OCI-LY3 (cell line): ENCODE data around the gene PTGS1.

ENCODE experiments used
- EZH2phosphoT487 ChIP-seq: fragments of 200-600 bp; shearing (Covaris generic); IDR thresholded peaks from 2 replicates; pipeline ENCODE4 v1.6.1; 2018; ENCODE audit warnings: antibody characterized with exemption, mixed run types, low read depth
- TF ChIP-seq, protein P1 (sequence below): fragments of 200-600, 300-600 bp; sonication (generic); IDR thresholded peaks from 2 replicates; pipeline ENCODE4 v1.5.1; 2014; ENCODE audit warnings: antibody characterized with exemption, low read length, low read depth

DNA sequence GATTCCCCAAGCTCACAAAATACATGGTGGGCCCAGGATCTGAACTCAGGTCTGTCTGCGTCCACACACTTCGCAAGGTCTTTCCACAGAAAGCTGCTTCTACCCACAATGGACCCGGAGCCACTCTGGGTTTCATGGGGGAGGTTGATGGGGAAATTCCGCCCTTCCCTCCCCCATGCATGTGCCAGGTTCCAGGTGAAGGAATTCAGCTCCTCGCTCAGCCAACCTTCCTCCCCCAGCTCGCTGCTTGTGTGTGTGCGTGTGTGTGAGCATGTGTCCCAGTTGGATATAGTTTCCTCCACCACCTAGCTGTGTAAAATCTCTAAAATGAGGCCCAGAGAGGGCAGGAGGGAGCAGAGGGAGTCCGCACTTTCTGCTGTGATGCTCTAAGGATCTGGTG is 1.0 kb downstream of the PTGS1 start:
- no peak for TF ChIP-seq EZH2phosphoT487
- TF ChIP-seq, protein P1, sequence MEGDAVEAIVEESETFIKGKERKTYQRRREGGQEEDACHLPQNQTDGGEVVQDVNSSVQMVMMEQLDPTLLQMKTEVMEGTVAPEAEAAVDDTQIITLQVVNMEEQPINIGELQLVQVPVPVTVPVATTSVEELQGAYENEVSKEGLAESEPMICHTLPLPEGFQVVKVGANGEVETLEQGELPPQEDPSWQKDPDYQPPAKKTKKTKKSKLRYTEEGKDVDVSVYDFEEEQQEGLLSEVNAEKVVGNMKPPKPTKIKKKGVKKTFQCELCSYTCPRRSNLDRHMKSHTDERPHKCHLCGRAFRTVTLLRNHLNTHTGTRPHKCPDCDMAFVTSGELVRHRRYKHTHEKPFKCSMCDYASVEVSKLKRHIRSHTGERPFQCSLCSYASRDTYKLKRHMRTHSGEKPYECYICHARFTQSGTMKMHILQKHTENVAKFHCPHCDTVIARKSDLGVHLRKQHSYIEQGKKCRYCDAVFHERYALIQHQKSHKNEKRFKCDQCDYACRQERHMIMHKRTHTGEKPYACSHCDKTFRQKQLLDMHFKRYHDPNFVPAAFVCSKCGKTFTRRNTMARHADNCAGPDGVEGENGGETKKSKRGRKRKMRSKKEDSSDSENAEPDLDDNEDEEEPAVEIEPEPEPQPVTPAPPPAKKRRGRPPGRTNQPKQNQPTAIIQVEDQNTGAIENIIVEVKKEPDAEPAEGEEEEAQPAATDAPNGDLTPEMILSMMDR = no peak
